ENCODE data around the gene BORCS6.

BORCS6 gene

GRCh38 chr17:8142158-8142886, 47.7 kb downstream of the BORCS6 start:
- no peak for DNase-seq

GRCh38 chr17:8141741-8142140, 48.2 kb downstream of the BORCS6 start:
- no peak for DNase-seq

GRCh38 chr17:8141045-8141444, 48.9 kb downstream of the BORCS6 start:
- no peak for DNase-seq

GRCh38 chr17:8140065-8141029, 49.6 kb downstream of the BORCS6 start:
- DNase-seq = peak; percentile 58 to 78 (median 70)

GRCh38 chr17:8138672-8139371, 51.2 kb downstream of the BORCS6 start:
- peak; percentile 97 to 99 (median 98) for DNase-seq

- DNase-seq = no peak
Measured at GRCh38 chr17:8138374-8138671, 51.7 kb downstream of the BORCS6 start.
